Measurements from ENCODE around the gene RNF145. TPM values are rescaled to one million over a fixed set of nuclear protein-coding genes. Genes with fewer than 3 reads are reported as not detected.

The RNF145 gene
- total and polyA plus RNA-seq, 2 donors (not counting 1 experiment from before 2014, with no cell fraction given) = 24.5 to 57.2 TPM

DNA sequence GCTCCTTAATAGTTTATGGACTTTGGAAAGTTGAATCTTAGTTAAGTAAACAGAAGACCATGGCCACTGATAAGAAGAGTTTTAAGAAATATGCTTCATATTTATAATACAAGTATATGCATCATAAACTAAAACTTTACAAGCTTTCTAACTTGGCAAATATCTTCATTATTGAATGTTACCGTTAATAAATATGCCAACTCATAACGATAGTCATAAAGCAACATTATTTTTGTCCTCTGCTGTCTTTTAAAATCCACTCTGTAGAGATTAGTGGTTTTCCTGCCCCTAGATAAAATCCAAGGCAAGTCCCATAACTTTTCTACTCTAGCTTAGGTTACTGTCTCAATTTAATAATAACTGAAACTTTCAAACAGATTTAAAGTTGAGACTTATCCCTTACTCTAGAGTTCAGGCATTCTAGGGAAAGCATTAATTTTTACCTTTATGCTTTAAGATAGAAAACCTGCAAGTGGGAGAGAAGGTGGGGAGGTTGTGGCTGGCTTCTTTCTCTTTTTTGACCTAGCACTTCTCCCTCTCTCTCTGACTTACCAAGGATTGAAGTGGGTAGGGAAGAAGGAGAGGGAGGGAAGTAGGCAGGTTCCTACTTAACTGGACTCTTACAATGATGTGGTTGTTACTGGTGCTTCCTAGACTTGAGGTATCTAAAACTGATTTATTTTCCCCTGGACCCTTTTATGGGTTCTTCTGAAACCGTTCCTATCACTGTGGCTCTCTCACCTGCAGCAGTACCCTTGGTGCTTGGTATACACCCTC lies 29.6 kb downstream of the RNF145 start:
- TF ChIP-seq EZH2 (IDR thresholded peaks at IDR 0.05; ENCODE audit: borderline replicate concordance, insufficient read depth, low read depth, low read length, poor library complexity, severe bottlenecking) = no peak
- TF ChIP-seq, protein P1, sequence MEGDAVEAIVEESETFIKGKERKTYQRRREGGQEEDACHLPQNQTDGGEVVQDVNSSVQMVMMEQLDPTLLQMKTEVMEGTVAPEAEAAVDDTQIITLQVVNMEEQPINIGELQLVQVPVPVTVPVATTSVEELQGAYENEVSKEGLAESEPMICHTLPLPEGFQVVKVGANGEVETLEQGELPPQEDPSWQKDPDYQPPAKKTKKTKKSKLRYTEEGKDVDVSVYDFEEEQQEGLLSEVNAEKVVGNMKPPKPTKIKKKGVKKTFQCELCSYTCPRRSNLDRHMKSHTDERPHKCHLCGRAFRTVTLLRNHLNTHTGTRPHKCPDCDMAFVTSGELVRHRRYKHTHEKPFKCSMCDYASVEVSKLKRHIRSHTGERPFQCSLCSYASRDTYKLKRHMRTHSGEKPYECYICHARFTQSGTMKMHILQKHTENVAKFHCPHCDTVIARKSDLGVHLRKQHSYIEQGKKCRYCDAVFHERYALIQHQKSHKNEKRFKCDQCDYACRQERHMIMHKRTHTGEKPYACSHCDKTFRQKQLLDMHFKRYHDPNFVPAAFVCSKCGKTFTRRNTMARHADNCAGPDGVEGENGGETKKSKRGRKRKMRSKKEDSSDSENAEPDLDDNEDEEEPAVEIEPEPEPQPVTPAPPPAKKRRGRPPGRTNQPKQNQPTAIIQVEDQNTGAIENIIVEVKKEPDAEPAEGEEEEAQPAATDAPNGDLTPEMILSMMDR (IDR thresholded peaks at IDR 0.05) = no peak
- H3K79me2 ChIP-seq (ENCODE audit: control insufficient read depth, insufficient read depth, low read length) = peaks cover 29% of the 10 kb centered on the region
- H3K27ac Mint-ChIP-seq = peak overlapping the region; percentile 67
- H3K36me3 ChIP-seq (replicated peaks in 1 of 2; ENCODE audit: control extremely low read depth in 1 of 2, control insufficient read depth in 1 of 2, extremely low read depth in 1 of 2, insufficient read depth in 2 of 2, low read length in 1 of 2) = peaks cover 0 to 22% of the 10 kb centered on the region in 2 experiments
- no peak overlapping the region for H2AFZ ChIP-seq (ENCODE audit: insufficient read depth, low read depth, low read length, poor library complexity, severe bottlenecking)
- H3K9me3 ChIP-seq (ENCODE audit: control extremely low read depth in 1 of 3, control insufficient read depth in 2 of 3, insufficient read depth in 1 of 3, low read length in 2 of 3) = no peaks in the 10 kb centered on the region
- H3K27ac ChIP-seq (ENCODE audit: low read length in 2 of 2) = peak overlapping the region; percentile 8 to 69
- no peaks in the 10 kb centered on the region for H3K9me3 Mint-ChIP-seq (ENCODE audit: insufficient read depth)
- H3K4me1 ChIP-seq (ENCODE audit: control insufficient read depth in 2 of 2, insufficient read depth in 2 of 2, low read length in 2 of 2) = peaks cover 15 to 34% of the 10 kb centered on the region in 2 donors
- no peaks in the 10 kb centered on the region for H3K27me3 Mint-ChIP-seq
- no peak overlapping the region for H3K9ac ChIP-seq (ENCODE audit: low read length)
- H3K4me3 ChIP-seq (ENCODE audit: control extremely low read depth in 1 of 5, extremely low read depth in 1 of 5, insufficient read depth in 1 of 5, low read depth in 2 of 5, low read length in 4 of 5) = no peak overlapping the region
- peaks cover 41% of the 10 kb centered on the region for H3K4me1 Mint-ChIP-seq
- no peak overlapping the region for H3K4me2 ChIP-seq (replicated peaks; ENCODE audit: low read depth, low read length, poor library complexity, severe bottlenecking)
- intact Hi-C loops (cut with micrococcal nuclease) = loop anchor here (2.0 to 5.0 kb wide), 3 partner anchors 17 to 83 kb away; partner anchors contain the start of gene UBLCP1
- ChIA-PET POLR2A (no interaction called here), CTCF (no interaction called here)
- ATAC-seq (ENCODE audit: low read depth) (no peak), DNase-seq (no peak)
- WGBS (ENCODE audit: insufficient coverage) = 88% methylated on average over 1 of the region's 3 CpGs
- H4K20me1 ChIP-seq (ENCODE audit: control insufficient read depth, insufficient read depth, low read length, poor library complexity, severe bottlenecking) = no peaks in the 10 kb centered on the region
- peak overlapping the region; percentile 10 for H3K4me3 Mint-ChIP-seq
- no peaks in the 10 kb centered on the region for H3K27me3 ChIP-seq (replicated peaks in 1 of 4; ENCODE audit: control extremely low read depth in 1 of 4, control insufficient read depth in 3 of 4, insufficient read depth in 4 of 4, low read length in 3 of 4)

GRCh38 chr5:159178978-159179377 lies 30.4 kb downstream of the RNF145 start:
- ATAC-seq (ENCODE audit: low read depth) = peak; percentile 60
- H3K4me3 Mint-ChIP-seq = peak overlapping the region; percentile 45
- H3K9ac ChIP-seq (ENCODE audit: low read length) = no peak overlapping the region
- intact Hi-C loops (cut with micrococcal nuclease) = loop anchor here (5.0 kb wide), 1 partner anchor 83 kb away; the partner anchor contains the start of gene UBLCP1
- peak overlapping the region; percentile 64 for H3K27ac Mint-ChIP-seq
- no peak overlapping the region for H3K4me3 ChIP-seq (ENCODE audit: control extremely low read depth in 1 of 5, extremely low read depth in 1 of 5, insufficient read depth in 1 of 5, low read depth in 2 of 5, low read length in 4 of 5)
- POLR2A ChIA-PET = no interaction called here
- H3K9me3 Mint-ChIP-seq (ENCODE audit: insufficient read depth) = no peaks in the 10 kb centered on the region
- H3K9me3 ChIP-seq (ENCODE audit: control extremely low read depth in 1 of 3, control insufficient read depth in 2 of 3, insufficient read depth in 1 of 3, low read length in 2 of 3) = no peaks in the 10 kb centered on the region
- TF ChIP-seq, protein P1 (IDR thresholded peaks at IDR 0.05) = no peak
- no peak overlapping the region for H2AFZ ChIP-seq (ENCODE audit: insufficient read depth, low read depth, low read length, poor library complexity, severe bottlenecking)
- H3K27me3 Mint-ChIP-seq = no peaks in the 10 kb centered on the region
- H3K4me1 Mint-ChIP-seq = peaks cover 41% of the 10 kb centered on the region
- H3K4me2 ChIP-seq (replicated peaks; ENCODE audit: low read depth, low read length, poor library complexity, severe bottlenecking) = no peak overlapping the region
- DNase-seq = peak; percentile 57
- WGBS (ENCODE audit: insufficient coverage) = no CpG with 5 or more reads among the region's 2 CpGs
- H3K27ac ChIP-seq (ENCODE audit: low read length in 2 of 2) = peak overlapping the region in 1 of 2 donors; percentile 69
- CTCF ChIA-PET = interaction anchor here (1.1 kb wide), 1 partner anchor 22 kb away, joined by 4 read pairs; no protein-coding TSS in a partner anchor
- peaks cover 0 to 22% of the 10 kb centered on the region in 2 experiments for H3K36me3 ChIP-seq (replicated peaks in 1 of 2; ENCODE audit: control extremely low read depth in 1 of 2, control insufficient read depth in 1 of 2, extremely low read depth in 1 of 2, insufficient read depth in 2 of 2, low read length in 1 of 2)
- H3K4me1 ChIP-seq (ENCODE audit: control insufficient read depth in 2 of 2, insufficient read depth in 2 of 2, low read length in 2 of 2) = peaks cover 15 to 34% of the 10 kb centered on the region in 2 donors
- no peaks in the 10 kb centered on the region for H3K27me3 ChIP-seq (replicated peaks in 1 of 4; ENCODE audit: control extremely low read depth in 1 of 4, control insufficient read depth in 3 of 4, insufficient read depth in 4 of 4, low read length in 3 of 4)
- peaks cover 28% of the 10 kb centered on the region for H3K79me2 ChIP-seq (ENCODE audit: control insufficient read depth, insufficient read depth, low read length)
- H4K20me1 ChIP-seq (ENCODE audit: control insufficient read depth, insufficient read depth, low read length, poor library complexity, severe bottlenecking) = no peaks in the 10 kb centered on the region
